Ovary (tissue), 9 donors: Measurements from ENCODE around the gene PFKL. TPM values are rescaled to one million over a fixed set of nuclear protein-coding genes. Genes with fewer than 3 reads are reported as not detected.

Source experiments
- DNase-seq, 5 donors: peaks; one replicate each; pipeline ENCODE4 v3.0.0-alpha.2; 2019 to 2020
- H3K27ac ChIP-seq, 2 donors: fragments of 200-600 bp; one replicate each; pipeline versions ENCODE4 v1.5.1 to v1.8.0; 2019 to 2022
- H3K27me3 ChIP-seq: fragments of 200-600 bp; one replicate; pipeline ENCODE4 v1.8.0; 2022
- H3K36me3 ChIP-seq: fragments of 200-600 bp; sonication (generic); one replicate; pipeline ENCODE4 v1.5.1; 2019
- H3K4me1 ChIP-seq: one replicate; pipeline ENCODE4 v1.8.1; 2013; ENCODE audit warnings: mild to moderate bottlenecking, moderate library complexity; ENCODE audit not compliant: insufficient read depth
- H3K4me3 ChIP-seq: fragments of 200-600 bp; sonication (generic); one replicate; pipeline ENCODE4 v1.5.1; 2017
- H3K9me3 ChIP-seq, 2 donors: fragments of 200-600 bp in 1 of 2; sonication (generic) in 1 of 2; one replicate each; pipeline versions ENCODE4 v1.5.1 to v1.8.1; 2013 to 2019; ENCODE audit warnings: mild to moderate bottlenecking in 1 of 2, moderate library complexity in 1 of 2
- EP300 ChIP-seq: sonication (generic); formaldehyde crosslinking; IDR thresholded peaks from one replicate; pipeline ENCODE4 v1.6.1; 2017; ENCODE audit warnings: antibody characterized with exemption
- POLR2A ChIP-seq: fragments of 450-650 bp; IDR thresholded peaks from one replicate; pipeline ENCODE4 v1.6.1; 2017; ENCODE audit warnings: antibody characterized with exemption, mild to moderate bottlenecking, moderate library complexity
- WGBS, 3 donors: extraction: QIAGEN DNeasy Blood & Tissue Kit in 1 of 3; methylation state at CpG; one replicate each; pipeline versions ENCODE4 v1.1.5 to v1.1.7; 2013 to 2017; 5-methylcytosine and 5-hydroxymethylcytosine counted together
- intact Hi-C, 4 donors: fragments of 100-400 bp; cut with DNase I; formaldehyde crosslinking; loops; one replicate each; pipeline versions ENCODE4 v1.11.0 to v1.15.1; 2022 to 2023
- polyA plus RNA-seq, 2 donors: library from polyadenylated mRNA; stranded (reverse); fragments of 200-250 nt in 1 of 2; fragments of 350-450 nt in 1 of 2; fragmentation: Illumina TruSeq in 1 of 2; extraction: RNeasy Lipid Tissue Mini Kit (QIAGEN cat#74804) in 1 of 2; gene quantifications; one replicate each; pipeline ENCODE4 v1.2.3, GENCODE V29; 2013 to 2014
- total RNA-seq, 7 donors: library from RNA; depleted of rRNA in 2 of 7; stranded (reverse); fragments of >200 nt in 2 of 7; fragmentation: NEBNext Ultra II Directional in 3 of 7; extraction: Animal tissue kit (Norgen Biotek cat#: 25700) in 3 of 7; gene quantifications; one replicate each; pipeline versions ENCODE4 v1.1.0 to v1.2.4, GENCODE V29; 2016 to 2023
- TF ChIP-seq, protein P1 (sequence below), 3 donors: fragments of 450-650 bp in 2 of 3; fragments of 200-600 bp in 1 of 3; IDR thresholded peaks; one replicate each; pipeline versions ENCODE4 v1.5.1 to v1.8.0; 2016 to 2022; ENCODE audit warnings: antibody characterized with exemption in 3 of 3, mild to moderate bottlenecking in 1 of 3
- donor health status: DM: no; HTN: no; CAD: no; lungs with moderate emphysema.
- donor health status: DM: no; HTN: no; CAD: no.
- donor health status: Bipolar disorder and iron deficiency.
- donor health status: DM: yes; HTN: yes; CAD: no.
- donor health status: DM: no; HTN: no; CAD: no.
- donor health status: DM: yes; HTN: yes; CAD: no.

The PFKL gene
- total and polyA plus RNA-seq, 9 donors, result 12.6 to 104 (median 81.8) TPM

DNA sequence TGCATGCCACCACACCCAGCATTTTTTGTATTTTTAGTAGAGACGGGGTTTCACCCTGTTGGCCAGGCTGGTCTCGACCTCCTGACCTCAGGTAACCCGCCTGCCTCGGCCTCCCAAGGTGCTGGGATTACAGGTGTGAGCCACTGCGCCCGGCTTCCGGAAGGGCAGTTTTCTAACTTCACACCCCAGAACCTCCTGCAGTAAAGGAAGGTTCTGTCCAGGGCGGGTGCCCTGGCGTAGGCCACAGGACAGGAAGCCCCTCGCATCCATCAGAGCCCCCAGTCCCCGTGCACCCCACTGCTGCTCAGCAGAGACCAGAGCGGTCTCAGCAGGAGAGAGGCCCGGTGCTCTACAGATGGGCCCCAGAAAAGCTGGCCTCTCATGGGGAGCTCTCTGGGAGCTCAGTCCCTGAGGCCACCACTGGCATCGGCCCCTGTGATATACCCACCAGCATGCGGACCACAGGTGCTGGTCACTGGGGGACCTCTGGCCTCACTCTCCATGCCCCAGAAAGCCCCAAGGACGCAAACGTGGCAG, 34.1 kb upstream of the PFKL start:
- no peaks in the 10 kb centered on the region for H3K27me3 ChIP-seq
- no peaks in the 10 kb centered on the region for H3K36me3 ChIP-seq
- WGBS, 3 donors, result 87 to 92% (median 90%) methylated on average over 17 of the region's 17 CpGs
- no peak for TF ChIP-seq EP300
- TF ChIP-seq, protein P1, sequence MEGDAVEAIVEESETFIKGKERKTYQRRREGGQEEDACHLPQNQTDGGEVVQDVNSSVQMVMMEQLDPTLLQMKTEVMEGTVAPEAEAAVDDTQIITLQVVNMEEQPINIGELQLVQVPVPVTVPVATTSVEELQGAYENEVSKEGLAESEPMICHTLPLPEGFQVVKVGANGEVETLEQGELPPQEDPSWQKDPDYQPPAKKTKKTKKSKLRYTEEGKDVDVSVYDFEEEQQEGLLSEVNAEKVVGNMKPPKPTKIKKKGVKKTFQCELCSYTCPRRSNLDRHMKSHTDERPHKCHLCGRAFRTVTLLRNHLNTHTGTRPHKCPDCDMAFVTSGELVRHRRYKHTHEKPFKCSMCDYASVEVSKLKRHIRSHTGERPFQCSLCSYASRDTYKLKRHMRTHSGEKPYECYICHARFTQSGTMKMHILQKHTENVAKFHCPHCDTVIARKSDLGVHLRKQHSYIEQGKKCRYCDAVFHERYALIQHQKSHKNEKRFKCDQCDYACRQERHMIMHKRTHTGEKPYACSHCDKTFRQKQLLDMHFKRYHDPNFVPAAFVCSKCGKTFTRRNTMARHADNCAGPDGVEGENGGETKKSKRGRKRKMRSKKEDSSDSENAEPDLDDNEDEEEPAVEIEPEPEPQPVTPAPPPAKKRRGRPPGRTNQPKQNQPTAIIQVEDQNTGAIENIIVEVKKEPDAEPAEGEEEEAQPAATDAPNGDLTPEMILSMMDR (IDR thresholded peaks at IDR 0.05), result no peak
- TF ChIP-seq POLR2A, result no peak
- H3K9me3 ChIP-seq, result no peaks in the 10 kb centered on the region
- intact Hi-C loops, result no loop called here
- H3K4me1 ChIP-seq, result no peaks in the 10 kb centered on the region
- no peak overlapping the region for H3K4me3 ChIP-seq
- no peak for DNase-seq
- H3K27ac ChIP-seq, result no peak overlapping the region

DNA sequence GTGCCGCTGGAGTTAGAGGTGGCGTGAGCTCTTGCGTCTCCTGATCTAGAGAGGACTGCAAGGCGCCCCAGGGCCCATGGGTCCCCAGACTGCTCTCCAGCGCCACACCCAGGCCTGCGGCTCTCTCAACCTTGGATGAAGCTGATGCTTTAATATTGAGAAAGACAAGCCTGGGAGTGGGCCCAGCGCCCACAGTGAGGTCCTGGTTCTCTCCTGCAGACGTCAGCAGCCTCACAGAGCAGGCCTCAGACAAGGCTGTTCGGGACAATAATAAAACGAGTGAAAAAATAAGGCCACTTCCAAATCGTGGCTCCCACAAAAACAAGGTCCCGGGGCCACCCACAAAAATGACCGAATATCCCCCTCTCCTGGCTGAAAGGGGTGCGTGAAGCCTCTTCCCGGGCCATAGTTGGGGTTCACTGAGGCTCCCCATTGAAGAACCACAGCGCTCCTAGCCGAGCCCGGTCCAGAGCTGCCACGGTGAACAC, 32.2 kb upstream of the PFKL start:
- WGBS, 3 donors, result 70 to 73% (median 73%) methylated on average over 19 of the region's 19 CpGs
- no peak for DNase-seq
- intact Hi-C loops, result no loop called here
- Histone ChIP-seq H3K9me3 (no peaks in the 10 kb centered on the region), H3K27ac (no peak overlapping the region), H3K27me3 (no peaks in the 10 kb centered on the region), H3K4me3 (no peak overlapping the region), H3K36me3 (no peaks in the 10 kb centered on the region), H3K4me1 (no peaks in the 10 kb centered on the region)
- TF ChIP-seq EP300, result no peak
- no peak for TF ChIP-seq POLR2A
- TF ChIP-seq, protein P1 (IDR thresholded peaks at IDR 0.05), result no peak

DNA sequence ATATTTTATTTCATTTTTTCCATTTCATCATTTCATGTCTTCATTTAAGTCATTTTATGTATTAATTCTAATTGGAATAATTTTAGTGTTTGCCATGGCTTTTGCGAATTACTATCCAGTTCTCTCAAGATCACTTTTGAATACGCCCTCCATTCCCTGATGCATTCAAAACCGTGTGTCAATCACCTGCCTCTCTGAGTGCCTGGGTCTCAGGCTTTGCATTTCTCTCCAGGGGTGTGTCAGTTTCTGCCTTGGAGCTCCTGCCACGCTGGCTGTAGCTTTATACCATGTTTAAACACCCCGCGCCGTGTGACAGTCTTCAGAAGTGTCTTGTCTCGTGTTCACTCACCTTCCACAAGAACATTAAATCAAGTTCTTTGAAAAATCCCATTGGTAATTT, 30.8 kb upstream of the PFKL start:
- 78 to 85% (median 80%) methylated on average over 8 of the region's 8 CpGs for WGBS, 3 donors
- TF ChIP-seq POLR2A (no peak), EP300 (no peak)
- TF ChIP-seq, protein P1 (IDR thresholded peaks at IDR 0.05), result no peak
- no peak for DNase-seq
- no peaks in the 10 kb centered on the region for H3K9me3 ChIP-seq
- H3K4me1 ChIP-seq, result no peaks in the 10 kb centered on the region
- no peak overlapping the region for H3K4me3 ChIP-seq
- H3K36me3 ChIP-seq, result no peaks in the 10 kb centered on the region
- intact Hi-C loops, result no loop called here
- H3K27ac ChIP-seq, result no peak overlapping the region
- H3K27me3 ChIP-seq, result no peaks in the 10 kb centered on the region

DNA sequence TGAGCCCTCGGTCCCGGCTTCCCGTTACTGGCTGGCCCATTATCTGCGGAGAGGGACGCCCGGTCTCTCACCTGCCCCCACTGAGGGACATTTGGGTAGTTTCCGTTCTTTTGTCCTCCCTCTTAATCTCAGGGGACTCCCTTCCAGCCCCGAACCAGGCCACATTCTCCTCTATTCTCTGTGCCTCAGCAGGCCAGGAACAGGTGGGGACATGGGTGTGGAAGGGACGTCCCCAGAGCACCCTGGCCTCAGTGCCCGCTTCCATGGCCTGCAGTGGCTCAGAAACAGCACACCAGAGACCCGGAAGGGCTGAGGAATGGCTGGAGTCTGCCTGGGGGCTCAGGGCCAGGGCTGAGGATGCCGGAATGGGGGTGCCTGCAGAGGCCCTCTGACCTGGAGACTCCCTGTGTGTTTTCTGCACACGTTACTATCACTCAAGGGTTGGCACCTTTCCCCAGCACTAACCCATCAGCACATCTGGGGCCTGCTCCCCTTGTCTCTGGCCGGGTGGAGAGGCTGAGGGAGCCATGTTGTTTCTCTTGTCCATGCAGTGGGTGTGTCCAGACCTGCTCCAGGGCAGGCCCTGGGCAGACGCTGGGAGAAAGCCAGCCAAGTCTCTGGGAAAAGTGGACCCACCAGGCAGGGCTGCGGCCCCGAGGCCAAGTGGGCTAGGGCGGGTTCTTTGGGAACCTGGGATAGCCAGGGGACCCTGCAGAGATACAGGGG, 28.1 kb upstream of the PFKL start:
- H3K27ac ChIP-seq, result no peak overlapping the region
- 78 to 81% (median 79%) methylated on average over 18 of the region's 18 CpGs for WGBS, 3 donors
- no peaks in the 10 kb centered on the region for H3K36me3 ChIP-seq
- DNase-seq, result no peak
- no peaks in the 10 kb centered on the region for H3K27me3 ChIP-seq
- intact Hi-C loops, result loop anchor here in 1 of 4 donors (10.0 kb wide), 1 partner anchor 1473 kb away; no protein-coding TSS in a partner anchor
- no peaks in the 10 kb centered on the region for H3K9me3 ChIP-seq
- no peak overlapping the region for H3K4me3 ChIP-seq
- H3K4me1 ChIP-seq, result no peaks in the 10 kb centered on the region
- TF ChIP-seq POLR2A (no peak), EP300 (no peak)
